CD14-positive monocyte (primary cell): ENCODE data around the gene PLEKHM3. TPM values are rescaled to one million over a fixed set of nuclear protein-coding genes. Genes with fewer than 3 reads are reported as not detected.

Experiments
- DNase-seq, 3 donors: peaks; one replicate each; pipeline ENCODE4 v3.0.0-alpha.2; 2011 to 2022
- H2AFZ ChIP-seq: 2 replicates; pipeline ENCODE4 v1.6.0; 2012; ENCODE audit warnings: mild to moderate bottlenecking, low read depth, low read length, inconsistent platforms; ENCODE audit not compliant: insufficient read depth, poor library complexity, severe bottlenecking
- H3K27ac ChIP-seq, 2 donors: 1 replicate in 1 of 2; 2 replicates in 1 of 2; pipeline ENCODE4 v1.5.1; 2012 to 2013; ENCODE audit warnings: low read length in 2 of 2, control low read depth in 1 of 2, inconsistent platforms in 1 of 2, low read depth in 1 of 2, mild to moderate bottlenecking in 1 of 2
- H3K27me3 ChIP-seq, 2 donors: one replicate each; pipeline versions ENCODE4 v1.6.0 to v1.6.1; 2011 to 2013; ENCODE audit warnings: low read length in 2 of 2; ENCODE audit not compliant: control insufficient read depth in 2 of 2, insufficient read depth in 2 of 2
- H3K36me3 ChIP-seq, 2 donors: replicated peaks in 1 of 2; 1 replicate in 1 of 2; 2 replicates in 1 of 2; pipeline versions ENCODE4 v1.5.1 to v1.6.1; 2012 to 2013; ENCODE audit warnings: low read length in 2 of 2, control low read depth in 1 of 2, inconsistent platforms in 1 of 2, mild to moderate bottlenecking in 1 of 2; ENCODE audit not compliant: insufficient read depth in 2 of 2, control insufficient read depth in 1 of 2
- H3K4me1 ChIP-seq, 2 donors: 1 replicate in 1 of 2; 2 replicates in 1 of 2; pipeline versions ENCODE4 v1.5.1 to v1.6.1; 2012 to 2013; ENCODE audit warnings: low read length in 2 of 2, control low read depth in 1 of 2, inconsistent platforms in 1 of 2, mild to moderate bottlenecking in 1 of 2, moderate library complexity in 1 of 2; ENCODE audit not compliant: insufficient read depth in 2 of 2, control insufficient read depth in 1 of 2
- H3K4me2 ChIP-seq: replicated peaks from 2 replicates; pipeline ENCODE3; 2012; ENCODE audit warnings: low read length, moderate library complexity, mild to moderate bottlenecking; ENCODE audit not compliant: poor library complexity, severe bottlenecking; ENCODE audit errors: extremely low read depth
- H3K4me3 ChIP-seq, 3 experiments: fragments of 200-600 bp in 1 of 3; sonication (generic) in 1 of 3; replicated peaks in 1 of 3; 1 replicate in 2 of 3; 2 replicates in 1 of 3; pipeline ENCODE4 v1.5.1; 2011 to 2013; ENCODE audit warnings: low read length in 3 of 3, mild to moderate bottlenecking in 3 of 3, control low read depth in 2 of 3, low read depth in 2 of 3, inconsistent platforms in 1 of 3, moderate library complexity in 1 of 3
- H3K79me2 ChIP-seq: 2 replicates; pipeline ENCODE4 v1.6.0; 2012; ENCODE audit warnings: mild to moderate bottlenecking, control low read depth, inconsistent platforms, low read length, moderate library complexity; ENCODE audit not compliant: insufficient read depth
- H3K9ac ChIP-seq: 2 replicates; pipeline ENCODE4 v1.6.0; 2017; ENCODE audit warnings: low read length, mild to moderate bottlenecking; ENCODE audit not compliant: insufficient read depth, poor library complexity, severe bottlenecking
- H3K9me3 ChIP-seq, 2 donors: replicated peaks in 1 of 2; 1 replicate in 1 of 2; 2 replicates in 1 of 2; pipeline versions ENCODE4 v1.5.1 to v1.6.1; 2012 to 2013; ENCODE audit warnings: low read length in 2 of 2, control low read depth in 1 of 2; ENCODE audit not compliant: control insufficient read depth in 1 of 2, insufficient read depth in 1 of 2
- H4K20me1 ChIP-seq: 2 replicates; pipeline ENCODE4 v1.6.0; 2012; ENCODE audit warnings: mild to moderate bottlenecking, low read length, control low read depth, moderate library complexity; ENCODE audit not compliant: insufficient read depth
- H3K27ac Mint-ChIP-seq, 7 donors: one replicate each; pipeline ENCODE4 v1.8.0; 2020; ENCODE audit warnings: mild to moderate bottlenecking in 7 of 7, mixed read lengths in 7 of 7, moderate library complexity in 6 of 7, inconsistent platforms in 2 of 7
- H3K27me3 Mint-ChIP-seq, 3 donors: one replicate each; pipeline ENCODE4 v1.8.0; 2021 to 2022; ENCODE audit warnings: low read depth in 3 of 3, mild to moderate bottlenecking in 3 of 3, mixed read lengths in 3 of 3, moderate library complexity in 3 of 3, inconsistent platforms in 1 of 3
- H3K36me3 Mint-ChIP-seq, 2 donors: one replicate each; pipeline ENCODE4 v1.8.0; 2020; ENCODE audit warnings: mixed read lengths in 2 of 2, inconsistent platforms in 1 of 2, mild to moderate bottlenecking in 1 of 2
- H3K4me1 Mint-ChIP-seq: one replicate; pipeline ENCODE4 v1.8.0; 2020; ENCODE audit warnings: mild to moderate bottlenecking, mixed read lengths
- H3K4me3 Mint-ChIP-seq, 2 donors: one replicate each; pipeline ENCODE4 v1.8.0; 2020; ENCODE audit warnings: mild to moderate bottlenecking in 2 of 2, mixed read lengths in 2 of 2, moderate library complexity in 1 of 2
- H3K9me3 Mint-ChIP-seq, 7 donors: one replicate each; pipeline ENCODE4 v1.8.0; 2020 to 2022; ENCODE audit warnings: mixed read lengths in 7 of 7, mild to moderate bottlenecking in 6 of 7, moderate library complexity in 6 of 7, inconsistent platforms in 2 of 7
- WGBS: methylation state at CpG from one replicate; pipeline ENCODE4 v1.1.5; 2013; ENCODE audit warnings: missing lambda C conversion rate; ENCODE audit not compliant: insufficient coverage; 5-methylcytosine and 5-hydroxymethylcytosine counted together
- intact Hi-C, 2 donors: fragments of 100-400 bp; cut with micrococcal nuclease; formaldehyde crosslinking; loops; one replicate each; pipeline versions ENCODE4 v1.15.0 to v1.15.1; 2023
- polyA plus RNA-seq, 3 donors: library from polyadenylated mRNA; depleted of rRNA in 1 of 3; unstranded in 2 of 3; stranded (reverse) in 1 of 3; fragments of 300-500 nt in 2 of 3; fragments of >200 nt in 1 of 3; fragmentation: Illumina TruSeq in 2 of 3; gene quantifications; 1 replicate in 2 of 3; 2 replicates in 1 of 3; pipeline ENCODE4 v1.2.3, GENCODE V29; 2012 to 2021
- TF ChIP-seq, protein P1 (sequence below): fragments of 200-600 bp; IDR thresholded peaks from one replicate; pipeline ENCODE4 v1.8.0; 2022; ENCODE audit warnings: antibody characterized with exemption, mild to moderate bottlenecking

Gene PLEKHM3
- polyA plus RNA-seq, 3 donors = 3.0 to 8.0 (median 3.0) TPM

DNA sequence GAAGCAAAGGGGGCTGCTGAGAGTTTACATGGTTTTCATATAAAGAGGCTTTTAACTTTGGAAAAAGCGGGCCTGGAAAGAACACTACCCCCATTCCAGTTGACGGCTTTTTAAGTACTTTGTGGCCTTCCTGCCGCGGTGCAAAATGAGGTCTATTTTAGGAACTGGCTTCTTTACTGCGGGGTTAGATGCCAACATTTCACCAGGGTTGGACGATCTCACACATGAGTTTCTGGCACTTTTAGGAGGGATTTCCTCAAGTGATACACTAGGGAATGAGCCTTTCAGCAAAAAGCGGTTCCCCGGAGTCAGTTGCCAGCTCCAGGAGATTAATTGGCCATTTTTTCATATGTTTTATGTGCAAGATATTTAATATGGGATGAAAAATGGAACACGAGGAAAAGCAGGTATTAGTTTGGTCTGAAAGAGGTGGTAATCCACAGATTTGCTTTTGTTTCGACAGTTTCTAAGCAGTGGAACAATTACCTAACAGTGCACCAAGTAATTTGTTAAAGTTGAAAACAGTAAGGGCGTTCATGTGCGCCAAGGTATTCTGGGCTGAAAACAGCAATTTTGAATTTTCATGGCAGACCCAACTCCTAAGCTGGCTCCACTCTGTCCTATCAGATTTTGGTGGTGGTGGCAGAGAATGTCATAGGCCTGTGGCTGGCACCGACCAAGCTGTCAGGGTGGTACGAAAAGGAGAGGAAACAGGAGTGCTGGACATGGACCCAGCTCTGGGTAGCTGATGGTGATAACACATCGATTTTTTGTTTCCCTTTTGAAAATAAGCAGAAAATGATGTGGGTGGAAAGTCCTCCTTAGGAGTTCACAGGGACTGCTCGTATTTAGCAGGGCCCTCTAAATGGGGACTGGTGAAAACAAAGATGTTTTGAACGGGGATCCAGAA is 200.0 kb downstream of the PLEKHM3 start:
- Histone ChIP-seq H3K9me3 (no peaks in the 10 kb centered on the region), H3K27me3 (no peaks in the 10 kb centered on the region), H3K9ac (no peak overlapping the region), H4K20me1 (no peaks in the 10 kb centered on the region), H3K36me3 (peaks cover 30 to 56% of the 10 kb centered on the region in 2 donors), H3K27ac (no peak overlapping the region), H3K79me2 (no peaks in the 10 kb centered on the region), H2AFZ (no peak overlapping the region), H3K4me2 (no peak overlapping the region), H3K4me3 (no peak overlapping the region), H3K4me1 (no peaks in the 10 kb centered on the region)
- no peaks in the 10 kb centered on the region for H3K4me1 Mint-ChIP-seq
- no peaks in the 10 kb centered on the region for H3K27me3 Mint-ChIP-seq
- TF ChIP-seq, protein P1, sequence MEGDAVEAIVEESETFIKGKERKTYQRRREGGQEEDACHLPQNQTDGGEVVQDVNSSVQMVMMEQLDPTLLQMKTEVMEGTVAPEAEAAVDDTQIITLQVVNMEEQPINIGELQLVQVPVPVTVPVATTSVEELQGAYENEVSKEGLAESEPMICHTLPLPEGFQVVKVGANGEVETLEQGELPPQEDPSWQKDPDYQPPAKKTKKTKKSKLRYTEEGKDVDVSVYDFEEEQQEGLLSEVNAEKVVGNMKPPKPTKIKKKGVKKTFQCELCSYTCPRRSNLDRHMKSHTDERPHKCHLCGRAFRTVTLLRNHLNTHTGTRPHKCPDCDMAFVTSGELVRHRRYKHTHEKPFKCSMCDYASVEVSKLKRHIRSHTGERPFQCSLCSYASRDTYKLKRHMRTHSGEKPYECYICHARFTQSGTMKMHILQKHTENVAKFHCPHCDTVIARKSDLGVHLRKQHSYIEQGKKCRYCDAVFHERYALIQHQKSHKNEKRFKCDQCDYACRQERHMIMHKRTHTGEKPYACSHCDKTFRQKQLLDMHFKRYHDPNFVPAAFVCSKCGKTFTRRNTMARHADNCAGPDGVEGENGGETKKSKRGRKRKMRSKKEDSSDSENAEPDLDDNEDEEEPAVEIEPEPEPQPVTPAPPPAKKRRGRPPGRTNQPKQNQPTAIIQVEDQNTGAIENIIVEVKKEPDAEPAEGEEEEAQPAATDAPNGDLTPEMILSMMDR = no peak
- no peak for DNase-seq
- peak overlapping the region in 1 of 7 donors; percentile 68 for H3K27ac Mint-ChIP-seq
- no peaks in the 10 kb centered on the region for H3K9me3 Mint-ChIP-seq
- intact Hi-C loops = no loop called here
- peaks cover 63 to 67% of the 10 kb centered on the region in 2 donors for H3K36me3 Mint-ChIP-seq
- H3K4me3 Mint-ChIP-seq = no peak overlapping the region
- WGBS = 94% methylated on average over 13 of the region's 17 CpGs

DNA sequence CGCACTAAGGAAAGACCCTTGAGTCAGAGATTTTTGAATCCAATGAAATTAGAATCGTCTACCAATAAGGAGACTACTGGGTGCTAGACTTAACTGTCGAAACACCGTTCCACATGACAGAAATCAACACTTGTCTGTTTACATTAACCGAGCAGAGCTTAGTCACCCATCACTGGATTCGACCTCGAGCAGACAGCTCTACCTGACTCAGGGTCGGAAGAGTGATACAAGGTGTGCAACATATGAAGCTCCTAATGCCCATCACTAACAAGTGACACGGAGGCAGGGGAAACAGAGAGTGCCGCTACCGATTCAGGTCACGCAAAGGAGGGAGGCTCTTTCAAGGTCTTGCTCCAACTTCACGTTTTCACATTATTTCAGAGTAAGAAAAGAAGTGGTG is 201.5 kb downstream of the PLEKHM3 start:
- DNase-seq = no peak
- no peaks in the 10 kb centered on the region for H4K20me1 ChIP-seq
- Mint-ChIP-seq H3K36me3 (peaks cover 55 to 60% of the 10 kb centered on the region in 2 donors), H3K9me3 (no peaks in the 10 kb centered on the region), H3K27ac (no peak overlapping the region), H3K4me1 (no peaks in the 10 kb centered on the region), H3K4me3 (no peak overlapping the region), H3K27me3 (no peaks in the 10 kb centered on the region)
- H3K9ac ChIP-seq = no peak overlapping the region
- WGBS = 100% methylated on average over 7 of the region's 13 CpGs
- H3K36me3 ChIP-seq = peaks cover 27 to 56% of the 10 kb centered on the region in 2 donors
- no peaks in the 10 kb centered on the region for H3K27me3 ChIP-seq
- H3K9me3 ChIP-seq = no peaks in the 10 kb centered on the region
- no peaks in the 10 kb centered on the region for H3K4me1 ChIP-seq
- H3K4me3 ChIP-seq = no peak overlapping the region
- no peak overlapping the region for H3K4me2 ChIP-seq
- H3K79me2 ChIP-seq = no peaks in the 10 kb centered on the region
- H2AFZ ChIP-seq = no peak overlapping the region
- no peak overlapping the region for H3K27ac ChIP-seq
- TF ChIP-seq, protein P1 = no peak
- intact Hi-C loops = no loop called here
